WTC11 (cell line): ENCODE data around the gene ANXA8. TPM values are rescaled to one million over a fixed set of nuclear protein-coding genes. Genes with fewer than 3 reads are reported as not detected.
A peak's percentile ranks its signal among the peaks of the same experiment; 100 is the strongest.
"Not testable (repeated sequence)": the region's sequence is repeated elsewhere in the genome, so short reads cannot be mapped to it uniquely, and the experiment has no call there.

Experiments
- ATAC-seq: fragments of 200-7000 bp; cut with Tn5 transposase; 2 replicates; pipeline ENCODE4 v1.10.0; 2021; ENCODE audit warnings: mild to moderate bottlenecking, moderate library complexity
- CTCF ChIA-PET: fragments of 300-600 bp; sonication (Branson Sonifier 250); formaldehyde crosslinking; loops from one replicate; lab custom pipeline; 2021; ENCODE audit warnings: antibody characterized with exemption; lab: Charles Lee
- POLR2A ChIA-PET: fragments of 350-600 bp; sonication (Branson Sonifier 250); formaldehyde crosslinking; loops from one replicate; lab custom pipeline; 2021; ENCODE audit warnings: antibody characterized with exemption; lab: Charles Lee
- DNase-seq: peaks from one replicate; pipeline ENCODE4 v3.0.0; 2021; ENCODE audit warnings: low spot score
- H3K27ac Mint-ChIP-seq: 2 replicates; pipeline ENCODE4 v1.8.0; 2021; ENCODE audit warnings: mixed read lengths
- H3K27me3 Mint-ChIP-seq: 2 replicates; pipeline ENCODE4 v1.8.0; 2021; ENCODE audit warnings: low read depth, mild to moderate bottlenecking, moderate library complexity, mixed read lengths
- H3K36me3 Mint-ChIP-seq: 2 replicates; pipeline ENCODE4 v1.8.0; 2021; ENCODE audit warnings: mixed read lengths
- H3K4me1 Mint-ChIP-seq: 2 replicates; pipeline ENCODE4 v1.8.0; 2022; ENCODE audit warnings: mixed read lengths
- H3K4me3 Mint-ChIP-seq: 2 replicates; pipeline ENCODE4 v1.8.0; 2021; ENCODE audit warnings: mild to moderate bottlenecking, moderate library complexity, mixed read lengths
- H3K9me3 Mint-ChIP-seq: 2 replicates; pipeline ENCODE4 v1.8.0; 2021; ENCODE audit warnings: mixed read lengths
- total RNA-seq: library from RNA; stranded (reverse); gene quantifications from 3 replicates; pipeline ENCODE4 v1.2.3, GENCODE V29; 2021

The ANXA8 gene
- total RNA-seq, 1 experiment from 2014 or later, result 0.20 TPM

GRCh38 chr10:47478114-47478513 is 5.8 kb downstream of the ANXA8 start:
- CTCF ChIA-PET, H3K27ac Mint-ChIP-seq, H3K27me3 Mint-ChIP-seq, H3K4me3 Mint-ChIP-seq, POLR2A ChIA-PET, H3K4me1 Mint-ChIP-seq, H3K9me3 Mint-ChIP-seq, DNase-seq, H3K36me3 Mint-ChIP-seq: not testable (repeated sequence)
- peak; percentile 53 for ATAC-seq

- H3K27ac Mint-ChIP-seq, CTCF ChIA-PET, H3K36me3 Mint-ChIP-seq, H3K27me3 Mint-ChIP-seq, DNase-seq, H3K9me3 Mint-ChIP-seq, ATAC-seq, POLR2A ChIA-PET, H3K4me1 Mint-ChIP-seq, H3K4me3 Mint-ChIP-seq: not testable (repeated sequence)
Observed at GRCh38 chr10:47477078-47477477, 6.8 kb downstream of the ANXA8 start.

GRCh38 chr10:47475101-47475500 is 8.8 kb downstream of the ANXA8 start:
- H3K27me3 Mint-ChIP-seq, DNase-seq, H3K4me3 Mint-ChIP-seq, CTCF ChIA-PET, H3K36me3 Mint-ChIP-seq, H3K4me1 Mint-ChIP-seq, H3K27ac Mint-ChIP-seq, ATAC-seq, H3K9me3 Mint-ChIP-seq, POLR2A ChIA-PET: not testable (repeated sequence)

GRCh38 chr10:47473516-47473915 is 10.4 kb downstream of the ANXA8 start:
- H3K27ac Mint-ChIP-seq, H3K36me3 Mint-ChIP-seq, H3K4me1 Mint-ChIP-seq, POLR2A ChIA-PET, H3K4me3 Mint-ChIP-seq, DNase-seq, H3K27me3 Mint-ChIP-seq, ATAC-seq, H3K9me3 Mint-ChIP-seq, CTCF ChIA-PET: not testable (repeated sequence)

GRCh38 chr10:47472647-47473046 is 11.3 kb downstream of the ANXA8 start:
- POLR2A ChIA-PET, H3K4me1 Mint-ChIP-seq, DNase-seq, ATAC-seq, H3K9me3 Mint-ChIP-seq, CTCF ChIA-PET, H3K4me3 Mint-ChIP-seq, H3K27ac Mint-ChIP-seq, H3K36me3 Mint-ChIP-seq, H3K27me3 Mint-ChIP-seq: not testable (repeated sequence)

GRCh38 chr10:47472072-47472471 is 11.8 kb downstream of the ANXA8 start:
- CTCF ChIA-PET, H3K4me1 Mint-ChIP-seq, POLR2A ChIA-PET, H3K27me3 Mint-ChIP-seq, H3K36me3 Mint-ChIP-seq, H3K9me3 Mint-ChIP-seq, H3K27ac Mint-ChIP-seq, DNase-seq, H3K4me3 Mint-ChIP-seq: not testable (repeated sequence)
- peak; percentile 23; the same call in 1 of the 2 replicates for ATAC-seq

- H3K36me3 Mint-ChIP-seq, H3K9me3 Mint-ChIP-seq, ATAC-seq, POLR2A ChIA-PET, CTCF ChIA-PET, H3K4me3 Mint-ChIP-seq, H3K27me3 Mint-ChIP-seq, H3K27ac Mint-ChIP-seq, H3K4me1 Mint-ChIP-seq, DNase-seq: not testable (repeated sequence)
Observed at GRCh38 chr10:47468731-47469528, 15.0 kb downstream of the ANXA8 start.

GRCh38 chr10:47467957-47468356 is 16.0 kb downstream of the ANXA8 start:
- H3K27me3 Mint-ChIP-seq, CTCF ChIA-PET, H3K27ac Mint-ChIP-seq, ATAC-seq, H3K9me3 Mint-ChIP-seq, H3K4me3 Mint-ChIP-seq, DNase-seq, POLR2A ChIA-PET, H3K36me3 Mint-ChIP-seq, H3K4me1 Mint-ChIP-seq: not testable (repeated sequence)

GRCh38 chr10:47467458-47467857 is 16.5 kb downstream of the ANXA8 start:
- H3K27me3 Mint-ChIP-seq, H3K27ac Mint-ChIP-seq, H3K36me3 Mint-ChIP-seq, POLR2A ChIA-PET, CTCF ChIA-PET, H3K4me3 Mint-ChIP-seq, DNase-seq, H3K4me1 Mint-ChIP-seq, H3K9me3 Mint-ChIP-seq, ATAC-seq: not testable (repeated sequence)

GRCh38 chr10:47465216-47465917 is 18.5 kb downstream of the ANXA8 start:
- DNase-seq, H3K36me3 Mint-ChIP-seq, H3K27ac Mint-ChIP-seq, CTCF ChIA-PET, H3K4me1 Mint-ChIP-seq, POLR2A ChIA-PET, ATAC-seq, H3K27me3 Mint-ChIP-seq, H3K9me3 Mint-ChIP-seq, H3K4me3 Mint-ChIP-seq: not testable (repeated sequence)

GRCh38 chr10:47462577-47463358 is 21.1 kb downstream of the ANXA8 start:
- POLR2A ChIA-PET, H3K27me3 Mint-ChIP-seq, H3K4me1 Mint-ChIP-seq, CTCF ChIA-PET, H3K27ac Mint-ChIP-seq, H3K4me3 Mint-ChIP-seq, H3K9me3 Mint-ChIP-seq, H3K36me3 Mint-ChIP-seq, DNase-seq: not testable (repeated sequence)
- peak; percentile 76 for ATAC-seq

GRCh38 chr10:47461261-47461687 is 22.6 kb downstream of the ANXA8 start:
- ATAC-seq (peak; percentile 76), DNase-seq (peak; percentile 32)
- H3K36me3 Mint-ChIP-seq, H3K27ac Mint-ChIP-seq, H3K4me1 Mint-ChIP-seq, H3K9me3 Mint-ChIP-seq, CTCF ChIA-PET, H3K27me3 Mint-ChIP-seq, POLR2A ChIA-PET: not testable (repeated sequence)
- peak overlapping the region; percentile 53 for H3K4me3 Mint-ChIP-seq
